ENCODE measurements around the gene KDR. TPM values are rescaled to one million over a fixed set of nuclear protein-coding genes. Genes with fewer than 3 reads are reported as not detected.

The KDR gene
- total RNA-seq, 4 donors from 2014 or later, result 1.9 to 7.5 (median 3.9) TPM

- Histone ChIP-seq H3K4me1 (no peaks in the 10 kb centered on the region), H3K9me3 (no peaks in the 10 kb centered on the region), H3K36me3 (no peaks in the 10 kb centered on the region), H3K4me3 (no peak overlapping the region), H3K27me3 (no peaks in the 10 kb centered on the region), H3K27ac (no peak overlapping the region)
- in situ Hi-C loops (cut with MboI; ENCODE audit: low pct_ligation_motif_present in 1 of 4, low pct_unique_long_range_greater_than_20kb in 1 of 4, low sequenced_read_pairs in 3 of 4), result no loop called here
- 70 to 71% methylated on average over 6 of the region's 6 CpGs for WGBS, 2 donors (ENCODE audit: low coverage in 1 of 2)
- no peak for DNase-seq
- no peak for TF ChIP-seq POLR2A (IDR thresholded peaks at IDR 0.05)
- intact Hi-C loops (cut with DNase I; ENCODE audit: low total_unique reads), result no loop called here
These were observed 7.0 kb downstream of the KDR start for GRCh38 chr4:55118397-55118796.

GRCh38 chr4:55117511-55117910 is 7.9 kb downstream of the KDR start:
- 81 to 88% methylated on average over 1 of the region's 1 CpG for WGBS, 2 donors (ENCODE audit: low coverage in 1 of 2)
- no peaks in the 10 kb centered on the region for H3K9me3 ChIP-seq
- no peak for DNase-seq
- intact Hi-C loops (cut with DNase I; ENCODE audit: low total_unique reads), result no loop called here
- no peaks in the 10 kb centered on the region for H3K4me1 ChIP-seq
- no peaks in the 10 kb centered on the region for H3K36me3 ChIP-seq
- no peak overlapping the region for H3K27ac ChIP-seq
- in situ Hi-C loops (cut with MboI; ENCODE audit: low pct_ligation_motif_present in 1 of 4, low pct_unique_long_range_greater_than_20kb in 1 of 4, low sequenced_read_pairs in 3 of 4), result no loop called here
- H3K27me3 ChIP-seq, result no peaks in the 10 kb centered on the region
- no peak for TF ChIP-seq CTCF (IDR thresholded peaks at IDR 0.05)
- no peak for TF ChIP-seq EP300 (IDR thresholded peaks at IDR 0.05; ENCODE audit: low read depth)
- TF ChIP-seq POLR2A (IDR thresholded peaks at IDR 0.05), result no peak
- no peak for TF ChIP-seq POLR2AphosphoS5 (IDR thresholded peaks at IDR 0.05)
- no peak overlapping the region for H3K4me3 ChIP-seq

- TF ChIP-seq POLR2A (IDR thresholded peaks at IDR 0.05), result no peak
- no peak for TF ChIP-seq POLR2AphosphoS5 (IDR thresholded peaks at IDR 0.05)
- TF ChIP-seq CTCF (IDR thresholded peaks at IDR 0.05), result no peak
- TF ChIP-seq EP300 (IDR thresholded peaks at IDR 0.05; ENCODE audit: low read depth), result no peak
- Histone ChIP-seq H3K4me3 (no peak overlapping the region), H3K4me1 (no peaks in the 10 kb centered on the region), H3K27me3 (no peaks in the 10 kb centered on the region), H3K36me3 (no peaks in the 10 kb centered on the region), H3K27ac (no peak overlapping the region), H3K9me3 (no peaks in the 10 kb centered on the region)
- 40 to 45% methylated on average over 1 of the region's 1 CpG for WGBS, 2 donors (ENCODE audit: low coverage in 1 of 2)
- in situ Hi-C loops (cut with MboI; ENCODE audit: low pct_ligation_motif_present in 1 of 4, low pct_unique_long_range_greater_than_20kb in 1 of 4, low sequenced_read_pairs in 3 of 4) (no loop called here), intact Hi-C loops (cut with DNase I; ENCODE audit: low total_unique reads) (no loop called here)
- no peak for DNase-seq
These were observed 8.9 kb downstream of the KDR start for GRCh38 chr4:55116450-55116849.

GRCh38 chr4:55111601-55112000 is 13.8 kb downstream of the KDR start:
- in situ Hi-C loops (cut with MboI; ENCODE audit: low pct_ligation_motif_present in 1 of 4, low pct_unique_long_range_greater_than_20kb in 1 of 4, low sequenced_read_pairs in 3 of 4) (no loop called here), intact Hi-C loops (cut with DNase I; ENCODE audit: low total_unique reads) (no loop called here)
- Histone ChIP-seq H3K9me3 (no peaks in the 10 kb centered on the region), H3K4me1 (no peaks in the 10 kb centered on the region), H3K27me3 (no peaks in the 10 kb centered on the region), H3K27ac (no peak overlapping the region), H3K4me3 (no peak overlapping the region), H3K36me3 (no peaks in the 10 kb centered on the region)
- 15 to 47% methylated on average over 1 of the region's 1 CpG for WGBS, 2 donors (ENCODE audit: low coverage in 1 of 2)
- DNase-seq, result no peak
- TF ChIP-seq CTCF (IDR thresholded peaks at IDR 0.05), result no peak
- no peak for TF ChIP-seq POLR2AphosphoS5 (IDR thresholded peaks at IDR 0.05)
- no peak for TF ChIP-seq EP300 (IDR thresholded peaks at IDR 0.05; ENCODE audit: low read depth)
- TF ChIP-seq POLR2A (IDR thresholded peaks at IDR 0.05), result no peak

- Histone ChIP-seq H3K27me3 (no peaks in the 10 kb centered on the region), H3K4me1 (no peaks in the 10 kb centered on the region), H3K36me3 (no peaks in the 10 kb centered on the region), H3K9me3 (no peaks in the 10 kb centered on the region), H3K27ac (no peak overlapping the region), H3K4me3 (no peak overlapping the region)
- WGBS, 2 donors (ENCODE audit: low coverage in 1 of 2), result 68 to 81% methylated on average over 8 of the region's 8 CpGs
- in situ Hi-C loops (cut with MboI; ENCODE audit: low pct_ligation_motif_present in 1 of 4, low pct_unique_long_range_greater_than_20kb in 1 of 4, low sequenced_read_pairs in 3 of 4), result no loop called here
- TF ChIP-seq CTCF (IDR thresholded peaks at IDR 0.05), result no peak
- TF ChIP-seq EP300 (IDR thresholded peaks at IDR 0.05; ENCODE audit: low read depth), result no peak
- no peak for TF ChIP-seq POLR2A (IDR thresholded peaks at IDR 0.05)
- no peak for TF ChIP-seq POLR2AphosphoS5 (IDR thresholded peaks at IDR 0.05)
- no peak for DNase-seq
- intact Hi-C loops (cut with DNase I; ENCODE audit: low total_unique reads), result no loop called here
These were observed 15.3 kb downstream of the KDR start for GRCh38 chr4:55110131-55110530.

Measured in transverse colon (tissue), 4 donors.